Testis (tissue), 2 donors: ENCODE data around the gene RHOA.

ENCODE experiments used
- POLR2A ChIP-seq: fragments of 450-650 bp; IDR thresholded peaks from one replicate; pipeline ENCODE4 v1.6.1; 2017; ENCODE audit warnings: antibody characterized with exemption, mild to moderate bottlenecking, moderate library complexity
- TF ChIP-seq, protein P1 (sequence below), 3 experiments: fragments of 450-650 bp in 2 of 3; fragments of 200-600 bp in 1 of 3; sonication (generic) in 1 of 3; IDR thresholded peaks; one replicate each; pipeline ENCODE4 v1.5.1; 2016 to 2019; ENCODE audit warnings: antibody characterized with exemption in 3 of 3, mild to moderate bottlenecking in 2 of 3, moderate library complexity in 1 of 3

DNA sequence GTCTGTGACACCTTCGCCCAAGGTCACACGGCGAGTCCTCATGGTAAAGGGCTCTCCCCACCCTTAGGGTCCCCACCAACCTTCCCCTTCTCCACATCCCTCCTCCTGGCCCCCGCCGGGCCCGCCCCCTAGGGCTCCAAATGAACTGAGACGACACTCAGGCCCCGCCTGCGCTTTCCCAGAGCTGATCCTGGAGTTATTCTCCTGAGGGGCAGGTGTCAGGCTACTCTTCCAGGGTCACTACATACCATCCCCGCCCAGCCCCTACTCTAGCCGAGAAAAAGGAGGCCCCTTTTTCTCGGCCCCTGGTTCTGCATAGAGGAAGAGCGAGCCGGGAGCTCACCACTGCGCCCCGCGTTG, 72.2 kb downstream of the RHOA start:
- TF ChIP-seq POLR2A: no peak
- TF ChIP-seq, protein P1, sequence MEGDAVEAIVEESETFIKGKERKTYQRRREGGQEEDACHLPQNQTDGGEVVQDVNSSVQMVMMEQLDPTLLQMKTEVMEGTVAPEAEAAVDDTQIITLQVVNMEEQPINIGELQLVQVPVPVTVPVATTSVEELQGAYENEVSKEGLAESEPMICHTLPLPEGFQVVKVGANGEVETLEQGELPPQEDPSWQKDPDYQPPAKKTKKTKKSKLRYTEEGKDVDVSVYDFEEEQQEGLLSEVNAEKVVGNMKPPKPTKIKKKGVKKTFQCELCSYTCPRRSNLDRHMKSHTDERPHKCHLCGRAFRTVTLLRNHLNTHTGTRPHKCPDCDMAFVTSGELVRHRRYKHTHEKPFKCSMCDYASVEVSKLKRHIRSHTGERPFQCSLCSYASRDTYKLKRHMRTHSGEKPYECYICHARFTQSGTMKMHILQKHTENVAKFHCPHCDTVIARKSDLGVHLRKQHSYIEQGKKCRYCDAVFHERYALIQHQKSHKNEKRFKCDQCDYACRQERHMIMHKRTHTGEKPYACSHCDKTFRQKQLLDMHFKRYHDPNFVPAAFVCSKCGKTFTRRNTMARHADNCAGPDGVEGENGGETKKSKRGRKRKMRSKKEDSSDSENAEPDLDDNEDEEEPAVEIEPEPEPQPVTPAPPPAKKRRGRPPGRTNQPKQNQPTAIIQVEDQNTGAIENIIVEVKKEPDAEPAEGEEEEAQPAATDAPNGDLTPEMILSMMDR (IDR thresholded peaks at IDR 0.05): no peak
